Measurements from ENCODE around the gene GCKR.

DNA sequence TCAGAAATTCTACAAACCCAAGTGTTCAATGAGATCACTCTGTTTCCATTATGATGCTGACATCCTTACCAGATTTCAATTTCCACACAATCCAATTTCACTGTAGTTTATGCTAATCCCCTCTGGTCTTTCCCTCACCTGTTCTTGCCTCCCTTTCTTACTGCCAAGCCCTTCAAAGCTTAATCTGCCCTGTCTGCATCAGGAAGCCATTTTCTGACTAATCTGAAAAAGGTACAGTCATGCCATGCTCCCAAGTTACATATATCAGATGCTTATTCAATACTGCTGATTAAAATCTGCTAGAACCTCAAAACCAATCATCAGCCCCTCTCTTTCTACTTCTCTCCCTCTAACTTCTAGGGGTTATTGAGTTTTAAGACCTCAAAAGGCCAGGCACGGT, 45.5 kb upstream of the GCKR start:
- TF ChIP-seq, protein P1, sequence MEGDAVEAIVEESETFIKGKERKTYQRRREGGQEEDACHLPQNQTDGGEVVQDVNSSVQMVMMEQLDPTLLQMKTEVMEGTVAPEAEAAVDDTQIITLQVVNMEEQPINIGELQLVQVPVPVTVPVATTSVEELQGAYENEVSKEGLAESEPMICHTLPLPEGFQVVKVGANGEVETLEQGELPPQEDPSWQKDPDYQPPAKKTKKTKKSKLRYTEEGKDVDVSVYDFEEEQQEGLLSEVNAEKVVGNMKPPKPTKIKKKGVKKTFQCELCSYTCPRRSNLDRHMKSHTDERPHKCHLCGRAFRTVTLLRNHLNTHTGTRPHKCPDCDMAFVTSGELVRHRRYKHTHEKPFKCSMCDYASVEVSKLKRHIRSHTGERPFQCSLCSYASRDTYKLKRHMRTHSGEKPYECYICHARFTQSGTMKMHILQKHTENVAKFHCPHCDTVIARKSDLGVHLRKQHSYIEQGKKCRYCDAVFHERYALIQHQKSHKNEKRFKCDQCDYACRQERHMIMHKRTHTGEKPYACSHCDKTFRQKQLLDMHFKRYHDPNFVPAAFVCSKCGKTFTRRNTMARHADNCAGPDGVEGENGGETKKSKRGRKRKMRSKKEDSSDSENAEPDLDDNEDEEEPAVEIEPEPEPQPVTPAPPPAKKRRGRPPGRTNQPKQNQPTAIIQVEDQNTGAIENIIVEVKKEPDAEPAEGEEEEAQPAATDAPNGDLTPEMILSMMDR (IDR thresholded peaks at IDR 0.05): no peak
- TF ChIP-seq POLR2A (IDR thresholded peaks at IDR 0.05): no peak
